NCI-H128 (cell line): ENCODE results near the gene NCAM1.

Experiments used
- DNase-seq: peaks from one replicate; lab custom pipeline; 2025; ENCODE audit not compliant: unreplicated experiment; lab: John Stamatoyannopoulos, UW

The NCAM1 gene

GRCh38 chr11:113248702-113249490 lies 287.7 kb downstream of the NCAM1 start:
- DNase-seq: no peak

- DNase-seq: no peak
These were observed 288.2 kb downstream of the NCAM1 start for GRCh38 chr11:113249491-113249763.

DNA sequence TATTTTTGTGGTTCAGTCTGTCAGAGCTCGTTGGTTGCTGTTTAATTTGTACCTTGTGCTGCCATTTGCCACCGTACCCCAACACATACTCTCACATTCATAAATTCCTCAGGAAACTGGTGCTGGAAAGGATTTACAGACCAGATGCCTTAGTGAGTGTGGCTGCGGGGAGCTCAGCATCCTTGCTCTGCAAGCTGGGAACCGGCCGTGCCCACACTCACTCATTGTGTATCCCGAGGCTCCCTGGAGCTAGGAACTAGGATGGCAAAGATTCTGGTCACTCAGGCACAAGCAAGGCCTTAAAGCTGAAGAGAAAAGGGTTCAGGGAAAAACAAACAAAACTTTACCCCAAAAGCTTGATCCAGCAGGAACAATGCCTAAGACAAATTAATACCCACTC lies 288.6 kb downstream of the NCAM1 start:
- DNase-seq: no peak

- no peak for DNase-seq
These were observed 290.1 kb downstream of the NCAM1 start for GRCh38 chr11:113251281-113251680.

DNA sequence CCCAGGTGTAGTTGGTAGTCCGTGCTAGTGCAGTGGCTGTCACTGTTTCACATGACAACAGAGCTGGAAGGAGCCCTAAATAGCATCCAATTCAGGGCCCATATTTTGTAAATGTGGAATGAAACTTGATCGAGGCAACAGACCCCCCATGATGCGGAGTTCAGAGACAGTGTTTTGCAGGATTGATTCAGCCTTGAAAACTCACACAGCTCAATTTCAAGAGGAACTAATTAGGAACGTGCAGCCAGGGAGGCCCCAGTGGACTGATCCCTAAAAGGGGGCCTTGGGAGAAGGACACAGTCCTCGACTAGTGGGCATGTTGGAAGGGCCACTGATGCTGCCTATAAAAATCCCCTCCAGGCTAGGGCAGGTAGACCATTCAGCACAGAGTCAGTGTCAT lies 292.2 kb downstream of the NCAM1 start:
- no peak for DNase-seq

DNA sequence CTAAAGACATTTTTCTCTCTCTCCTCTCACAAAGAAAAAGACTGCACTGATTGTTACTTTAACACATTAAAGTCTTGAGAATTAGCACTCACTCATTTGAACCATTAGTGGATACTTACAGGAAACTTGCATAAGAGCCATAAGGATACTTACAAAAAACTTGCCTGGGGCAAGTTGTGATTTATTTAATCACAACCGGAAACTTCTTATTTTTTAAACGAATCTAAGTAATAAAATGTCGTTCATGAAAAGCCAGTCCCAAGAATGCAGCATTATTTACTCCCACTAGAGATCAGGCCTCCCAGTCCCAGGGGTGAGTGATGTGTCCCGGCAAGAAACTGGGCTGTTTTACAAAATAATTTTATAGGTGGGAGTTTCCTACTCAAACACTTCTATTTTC lies 293.9 kb downstream of the NCAM1 start:
- DNase-seq: no peak

- no peak for DNase-seq
These were observed 294.5 kb downstream of the NCAM1 start for GRCh38 chr11:113255741-113256140.

GRCh38 chr11:113256431-113257202 lies 295.4 kb downstream of the NCAM1 start:
- no peak for DNase-seq

GRCh38 chr11:113260096-113260425 lies 298.8 kb downstream of the NCAM1 start:
- DNase-seq: no peak

GRCh38 chr11:113260541-113260940 lies 299.3 kb downstream of the NCAM1 start:
- DNase-seq: no peak

GRCh38 chr11:113261709-113262475 lies 300.7 kb downstream of the NCAM1 start:
- no peak for DNase-seq

- DNase-seq: no peak
These were observed 301.4 kb downstream of the NCAM1 start for GRCh38 chr11:113262594-113262993.

- DNase-seq: no peak
These were observed 302.4 kb downstream of the NCAM1 start for GRCh38 chr11:113263458-113264259.

DNA sequence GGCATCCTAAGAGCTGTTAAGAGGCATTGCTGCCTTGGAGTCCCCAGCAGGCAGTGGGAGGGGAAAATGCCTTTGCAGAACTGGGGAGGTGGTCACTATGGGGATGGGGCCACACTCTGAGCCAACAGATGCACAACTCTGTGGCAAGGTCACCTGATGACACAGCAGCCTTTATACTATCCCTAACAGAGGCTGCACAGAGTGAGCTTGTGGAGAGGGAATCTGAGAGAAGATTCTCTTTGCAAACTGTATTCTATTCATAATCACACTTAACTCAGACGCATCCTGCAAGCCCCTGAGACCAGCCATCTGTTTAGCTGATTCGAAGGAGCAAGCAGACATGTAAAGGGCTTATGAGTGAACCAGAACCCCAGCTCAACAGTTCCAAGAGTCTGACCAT lies 304.1 kb downstream of the NCAM1 start:
- DNase-seq: no peak

DNA sequence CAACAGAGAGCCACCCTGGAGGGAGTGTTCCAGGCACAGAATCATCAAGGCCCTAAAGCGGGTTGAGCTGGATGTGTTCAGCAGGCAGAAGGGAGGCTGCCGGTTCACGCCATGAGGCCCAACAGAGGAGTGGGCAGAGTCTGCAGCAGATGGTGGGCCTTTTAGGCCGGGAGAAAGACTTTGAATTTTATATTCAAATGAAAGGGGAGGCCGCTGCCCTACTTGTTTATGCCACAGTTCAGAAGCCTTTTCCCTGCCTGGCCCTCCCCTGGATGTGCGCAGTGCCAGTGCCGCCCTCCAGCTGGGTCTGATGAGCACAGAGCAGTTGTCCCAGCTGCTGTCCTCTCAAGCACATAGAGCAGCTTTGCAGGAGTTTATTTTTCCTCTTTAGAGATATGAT lies 306.3 kb downstream of the NCAM1 start:
- DNase-seq: no peak

GRCh38 chr11:113269096-113269495 lies 307.9 kb downstream of the NCAM1 start:
- no peak for DNase-seq

DNA sequence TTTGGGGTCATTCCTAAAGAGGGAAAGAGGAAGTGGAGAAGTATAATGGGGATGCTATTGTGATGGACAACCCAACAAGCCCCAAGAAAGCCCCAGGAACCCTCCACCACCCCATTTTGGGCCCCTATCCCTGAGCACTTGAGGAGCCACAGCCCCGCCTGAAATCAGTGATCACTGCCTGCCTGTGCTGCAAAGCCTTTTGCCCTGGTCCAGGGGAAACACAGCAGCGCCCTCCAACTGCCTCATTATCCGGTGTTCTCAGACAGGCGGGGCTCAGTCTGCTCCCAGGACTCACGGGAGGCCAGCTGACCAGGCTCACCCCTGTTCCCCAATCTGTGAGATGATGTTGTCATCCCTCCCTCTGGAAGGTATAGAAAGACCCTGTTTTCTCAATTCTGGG lies 308.4 kb downstream of the NCAM1 start:
- no peak for DNase-seq

GRCh38 chr11:113270080-113270479 lies 308.9 kb downstream of the NCAM1 start:
- no peak for DNase-seq

GRCh38 chr11:113271551-113272245 lies 310.5 kb downstream of the NCAM1 start:
- no peak for DNase-seq

GRCh38 chr11:113272281-113272680 lies 311.1 kb downstream of the NCAM1 start:
- DNase-seq: no peak
